Measurements from ENCODE around the gene PCDHGA4.

- TF ChIP-seq POLR2A (IDR thresholded peaks at IDR 0.05) (no peak), CTCF (IDR thresholded peaks at IDR 0.05) (no peak)
Observed at GRCh38 chr5:141388661-141389060, 33.8 kb downstream of the PCDHGA4 start.

All from testis (tissue), 2 donors.